NCI-H2081 (cell line): ENCODE data around the gene KNG1.
"Not testable (repeated sequence)": the region's sequence is repeated elsewhere in the genome, so short reads cannot be mapped to it uniquely, and the experiment has no call there.

ENCODE experiments used
- DNase-seq, 2 experiments: peaks; one replicate each; lab custom pipeline; 2025; lab: John Stamatoyannopoulos, UW

KNG1 gene

DNA sequence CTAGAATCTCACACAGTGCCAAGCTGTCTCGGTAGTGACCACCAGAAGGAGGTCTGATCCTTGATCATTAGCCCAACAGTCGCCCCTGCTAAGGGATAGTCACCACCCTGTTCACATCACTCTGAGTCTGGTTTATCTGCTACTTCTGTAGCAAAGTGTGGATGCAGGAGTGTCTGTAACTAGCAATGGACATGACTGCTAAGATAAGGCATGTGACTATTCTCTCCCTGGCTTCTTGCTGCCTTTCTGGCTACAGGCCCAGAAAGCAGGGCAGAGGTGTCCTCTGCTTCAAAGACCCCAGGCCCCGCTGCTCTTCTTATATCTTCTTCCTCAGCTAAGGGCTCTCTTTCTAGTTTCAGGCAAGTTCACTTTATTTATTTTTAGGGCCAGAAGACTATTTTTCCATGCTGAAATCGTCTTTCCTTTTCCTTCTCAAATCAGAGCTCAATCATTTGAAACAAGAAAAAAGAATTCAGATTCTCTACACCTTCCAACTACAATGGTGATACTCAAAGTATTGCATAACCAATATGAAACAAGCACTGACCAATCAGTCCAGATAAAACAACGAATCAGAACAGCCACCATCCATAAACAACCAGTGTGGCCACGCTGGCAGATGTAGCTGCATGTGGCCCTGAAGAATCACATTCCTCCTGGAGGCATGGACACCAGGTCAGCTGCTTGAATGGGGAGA, 8.0 kb upstream of the KNG1 start:
- no peak for DNase-seq

- DNase-seq: not testable (repeated sequence)
Observed at GRCh38 chr3:186710694-186711093, 6.5 kb upstream of the KNG1 start.

DNA sequence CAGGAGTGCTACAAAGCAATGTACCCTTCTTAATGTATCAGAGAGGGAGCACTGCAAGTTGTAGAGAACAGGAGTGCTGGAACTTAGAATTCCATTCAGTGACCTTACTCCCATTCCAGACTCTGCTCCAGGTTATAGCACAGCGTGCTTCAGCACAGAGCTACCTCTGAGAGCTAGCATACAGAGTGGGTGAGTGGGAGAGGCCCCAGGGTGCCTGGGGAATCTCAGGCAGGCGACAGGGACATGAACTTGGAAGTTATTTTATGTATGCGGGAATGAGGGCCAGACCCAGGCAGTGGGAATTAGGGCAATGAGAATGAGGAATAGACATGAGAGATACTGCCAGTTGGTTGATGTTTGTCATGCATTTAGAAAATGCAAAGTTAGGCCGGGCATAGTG, 3.7 kb upstream of the KNG1 start:
- DNase-seq: no peak

GRCh38 chr3:186719945-186720739, 3.0 kb downstream of the KNG1 start:
- no peak for DNase-seq

DNA sequence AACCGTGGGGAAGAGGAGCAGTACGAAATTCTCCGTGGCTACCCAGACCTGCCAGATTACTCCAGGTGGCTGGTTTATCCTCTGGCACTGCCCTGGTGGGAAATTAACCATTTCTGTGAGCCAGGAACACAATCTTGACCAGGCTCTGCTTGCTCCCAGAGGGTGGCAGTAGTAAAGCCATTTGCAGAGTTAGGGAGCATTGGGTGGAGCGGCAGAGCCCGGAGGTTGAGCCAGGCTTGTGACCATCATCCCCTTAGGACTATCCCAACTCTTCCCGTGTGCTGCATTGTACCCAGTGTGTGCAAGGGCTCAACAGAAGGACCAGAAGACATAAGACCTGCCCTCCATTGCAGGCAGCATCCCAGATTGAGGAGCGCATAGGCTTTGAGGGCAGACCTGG, 5.3 kb downstream of the KNG1 start:
- DNase-seq: no peak

DNA sequence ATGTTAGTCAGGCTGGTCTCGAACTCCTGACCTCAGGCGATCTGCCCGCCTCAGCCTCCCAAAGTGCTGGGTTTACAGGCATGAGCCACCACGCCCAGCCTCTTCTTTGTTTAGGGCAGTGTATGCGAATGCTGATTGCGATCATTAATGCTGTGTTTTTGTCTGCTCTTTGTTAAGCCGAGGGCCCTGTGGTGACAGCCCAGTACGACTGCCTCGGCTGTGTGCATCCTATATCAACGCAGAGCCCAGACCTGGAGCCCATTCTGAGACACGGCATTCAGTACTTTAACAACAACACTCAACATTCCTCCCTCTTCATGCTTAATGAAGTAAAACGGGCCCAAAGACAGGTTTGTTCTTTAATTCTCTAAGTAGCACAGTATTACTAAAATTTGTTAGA, 7.8 kb downstream of the KNG1 start:
- DNase-seq: no peak

DNA sequence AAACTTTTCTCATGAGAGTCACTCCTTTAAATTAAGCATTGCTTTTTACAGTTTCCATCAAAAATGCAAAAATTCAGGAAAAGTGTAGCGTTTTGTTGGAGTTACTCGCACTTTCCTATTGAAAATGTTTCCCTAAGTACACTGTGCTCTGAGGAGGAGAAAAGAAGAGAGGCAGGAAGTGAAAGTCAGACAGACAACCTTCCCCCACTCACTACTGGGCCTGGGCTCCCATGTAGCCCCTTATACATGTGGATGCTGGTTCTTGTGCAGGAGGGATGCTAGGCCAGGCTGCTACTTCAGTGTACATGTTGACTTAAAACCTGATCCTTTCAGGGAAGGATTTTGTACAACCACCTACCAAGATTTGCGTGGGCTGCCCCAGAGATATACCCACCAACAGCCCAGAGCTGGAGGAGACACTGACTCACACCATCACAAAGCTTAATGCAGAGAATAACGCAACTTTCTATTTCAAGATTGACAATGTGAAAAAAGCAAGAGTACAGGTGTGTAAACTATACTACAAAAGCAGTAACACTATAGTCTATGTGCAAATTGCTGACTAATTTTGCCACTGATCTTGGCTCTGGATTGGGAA, 15.1 kb downstream of the KNG1 start:
- DNase-seq: no peak

- no peak for DNase-seq
Observed at GRCh38 chr3:186742618-186743380, 25.6 kb downstream of the KNG1 start.

- no peak for DNase-seq
Observed at GRCh38 chr3:186743666-186744065, 26.5 kb downstream of the KNG1 start.

GRCh38 chr3:186746008-186746407, 28.8 kb downstream of the KNG1 start:
- DNase-seq: no peak

- no peak for DNase-seq
Observed at GRCh38 chr3:186750316-186750715, 33.2 kb downstream of the KNG1 start.

DNA sequence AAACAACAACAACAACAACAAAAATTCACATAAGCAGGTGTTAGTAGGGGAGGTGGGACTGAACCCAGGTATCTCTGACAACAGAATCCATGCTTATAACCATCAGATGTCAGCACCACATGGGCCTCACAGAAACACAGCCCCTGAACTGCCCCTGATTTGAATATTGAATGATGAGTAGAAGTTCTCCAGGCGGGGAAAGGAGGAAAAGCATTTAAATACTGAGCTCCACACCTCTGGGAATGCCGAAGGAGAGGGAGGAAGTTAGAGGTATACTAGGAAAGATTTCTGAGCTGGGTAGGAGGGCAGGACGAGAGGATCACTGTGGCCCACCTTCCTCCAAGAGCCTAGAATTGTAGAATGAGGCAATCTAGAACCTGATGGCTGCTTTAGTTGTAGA, 34.3 kb downstream of the KNG1 start:
- DNase-seq: no peak

GRCh38 chr3:186754006-186754405, 36.8 kb downstream of the KNG1 start:
- DNase-seq: no peak

DNA sequence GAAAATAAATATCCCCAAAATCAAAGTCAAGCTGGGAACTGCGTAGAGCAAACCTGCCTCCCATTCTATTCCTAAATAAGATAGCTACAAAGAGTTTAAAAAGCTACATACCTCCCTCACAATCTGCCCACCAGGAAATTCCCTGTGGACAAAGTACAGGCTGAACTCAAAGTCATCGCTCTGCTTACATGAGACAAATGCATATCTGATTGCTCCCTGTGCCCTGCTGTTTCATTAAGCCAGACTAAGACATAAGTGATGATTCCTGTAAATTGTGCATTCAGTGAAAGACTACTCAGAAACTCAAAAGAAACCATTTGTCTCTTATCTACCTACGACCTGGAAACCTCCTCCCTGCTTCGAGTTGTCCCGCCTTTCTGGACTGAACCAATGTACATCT, 37.7 kb downstream of the KNG1 start:
- DNase-seq: no peak

- no peak for DNase-seq
Observed at GRCh38 chr3:186757214-186757613, 40.1 kb downstream of the KNG1 start.

DNA sequence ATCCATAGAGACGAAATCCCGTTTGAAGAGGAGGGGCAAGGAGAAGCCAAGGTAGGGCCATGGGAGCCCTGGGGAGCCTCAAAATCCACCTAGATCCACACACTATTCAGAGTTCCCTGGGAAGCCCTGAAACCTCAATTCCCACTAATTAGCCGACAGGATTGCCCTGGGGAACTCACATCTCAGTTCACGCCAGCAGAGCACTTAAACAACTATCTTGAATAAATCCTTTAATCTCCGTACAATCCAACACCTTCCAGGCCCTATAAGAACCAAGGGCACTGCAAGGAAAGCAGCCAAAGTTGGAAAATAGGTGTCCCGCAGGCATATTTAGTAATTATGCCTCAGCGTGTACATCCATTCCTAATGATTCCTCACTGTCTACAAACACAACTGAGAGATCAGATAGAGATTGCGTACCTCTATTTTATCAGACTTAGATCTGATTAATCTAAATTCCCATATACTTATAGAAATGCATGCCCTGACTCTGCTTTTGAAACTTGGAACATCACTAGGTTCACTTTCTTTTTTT, 40.6 kb downstream of the KNG1 start:
- DNase-seq: no peak

DNA sequence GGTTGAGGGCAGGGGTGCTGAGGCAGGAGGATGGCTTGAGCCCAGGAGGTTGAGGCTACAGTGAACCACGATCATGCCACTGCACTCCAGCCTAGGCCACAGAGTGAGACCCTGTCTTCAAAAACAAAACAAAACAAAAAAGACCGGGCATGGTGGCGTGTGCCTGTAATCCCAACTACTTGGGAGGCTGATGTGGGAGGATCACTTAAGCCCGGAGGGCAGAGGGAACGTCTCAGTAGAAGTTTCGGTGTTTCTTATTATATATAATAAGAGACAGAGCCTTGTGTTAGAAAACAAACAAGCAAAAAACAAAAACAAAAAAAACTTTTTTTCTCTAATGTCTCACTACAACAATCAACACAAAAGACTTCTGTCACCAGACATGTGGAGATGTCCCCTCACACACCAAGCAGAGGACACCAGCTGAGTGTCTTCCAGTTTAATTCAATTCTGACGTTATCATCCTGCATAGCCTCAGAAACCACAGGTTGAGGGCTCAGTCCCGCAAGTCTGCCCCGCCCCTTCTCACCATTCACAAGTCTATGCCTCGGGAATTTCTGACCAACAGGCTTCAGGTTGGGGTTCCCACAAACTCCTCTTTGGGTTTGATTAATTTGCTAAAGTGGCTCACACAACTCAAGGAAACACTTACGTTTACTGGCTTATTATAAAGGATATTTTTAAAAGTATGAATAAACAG, 42.2 kb downstream of the KNG1 start:
- no peak for DNase-seq

DNA sequence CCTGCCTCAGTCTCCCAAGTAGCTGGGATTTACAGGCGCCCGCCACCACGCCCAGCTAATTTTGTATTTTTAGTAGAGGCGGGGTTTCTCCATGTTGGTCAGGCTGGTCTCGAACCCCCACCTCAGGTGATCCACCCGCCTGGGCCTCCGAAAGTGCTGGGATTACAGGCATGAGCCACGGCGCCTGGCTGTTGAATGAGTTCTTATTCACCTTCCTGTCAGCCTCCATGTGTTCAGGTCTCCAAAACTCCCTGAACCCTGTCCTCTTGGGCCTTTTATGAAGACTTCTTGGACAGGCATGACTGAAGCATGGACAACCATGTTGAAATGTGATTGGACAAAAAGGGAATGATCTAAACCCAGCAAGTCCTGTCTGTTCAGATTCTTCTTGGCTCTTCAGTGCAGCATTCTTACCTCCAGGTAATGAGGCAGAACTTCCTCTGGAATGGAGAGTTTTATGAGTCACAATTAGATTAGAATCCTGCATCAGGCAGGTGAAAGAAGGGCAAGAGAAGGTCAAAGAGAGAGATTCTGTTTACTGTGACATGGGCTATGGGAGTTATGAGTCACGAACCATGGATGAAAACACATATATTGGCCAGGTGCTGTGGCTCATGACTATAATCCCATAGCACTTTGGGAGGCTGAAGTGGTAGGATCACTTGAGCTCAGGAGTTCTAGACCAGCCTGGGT, 43.1 kb downstream of the KNG1 start:
- DNase-seq: no peak

- no peak for DNase-seq
Observed at GRCh38 chr3:186760897-186761447, 43.8 kb downstream of the KNG1 start.

- no peak for DNase-seq
Observed at GRCh38 chr3:186772281-186772694, 55.1 kb downstream of the KNG1 start.
